Measurements from ENCODE around the gene LRPAP1.

DNA sequence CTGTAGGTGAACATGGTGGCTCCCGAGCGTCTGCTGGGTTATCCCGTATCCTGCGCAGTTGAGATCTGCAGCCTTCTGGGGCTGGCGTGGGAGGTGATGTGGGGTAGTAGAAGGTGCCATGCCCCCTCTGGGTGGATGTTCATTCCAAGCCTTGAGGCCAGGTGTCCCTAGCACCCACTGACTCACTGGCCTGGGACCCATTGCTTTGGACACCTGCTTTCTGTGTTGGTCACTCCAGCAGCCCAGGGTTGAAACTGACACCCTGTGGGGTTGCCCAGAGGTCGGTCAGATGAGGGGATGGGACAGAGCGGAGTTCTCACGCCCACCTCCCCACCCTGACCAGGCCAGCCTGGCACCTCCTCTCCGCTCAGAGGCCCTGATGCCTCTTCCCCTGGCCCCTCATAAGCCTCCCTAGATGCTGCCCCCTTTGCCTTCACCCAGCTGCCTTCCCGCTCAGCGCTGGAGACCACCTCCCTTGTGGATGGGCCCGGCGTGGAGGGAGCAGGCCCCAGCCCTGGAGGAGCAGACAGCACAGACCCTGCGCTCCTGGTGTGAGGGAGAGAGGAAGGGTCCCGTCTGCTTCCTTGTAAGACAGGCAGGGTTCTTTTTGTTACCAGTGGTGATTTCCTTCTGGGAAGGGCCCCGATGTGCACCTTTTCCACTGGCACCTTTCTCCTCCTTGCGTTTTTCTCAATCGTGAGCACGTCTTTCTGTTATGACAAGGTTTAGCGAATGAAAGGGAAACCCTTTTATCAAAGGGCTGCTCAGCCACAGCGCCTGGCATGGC, 67.1 kb downstream of the LRPAP1 start:
- TF ChIP-seq POLR2AphosphoS5 (IDR thresholded peaks at IDR 0.05): no peak
- TF ChIP-seq, protein P1, sequence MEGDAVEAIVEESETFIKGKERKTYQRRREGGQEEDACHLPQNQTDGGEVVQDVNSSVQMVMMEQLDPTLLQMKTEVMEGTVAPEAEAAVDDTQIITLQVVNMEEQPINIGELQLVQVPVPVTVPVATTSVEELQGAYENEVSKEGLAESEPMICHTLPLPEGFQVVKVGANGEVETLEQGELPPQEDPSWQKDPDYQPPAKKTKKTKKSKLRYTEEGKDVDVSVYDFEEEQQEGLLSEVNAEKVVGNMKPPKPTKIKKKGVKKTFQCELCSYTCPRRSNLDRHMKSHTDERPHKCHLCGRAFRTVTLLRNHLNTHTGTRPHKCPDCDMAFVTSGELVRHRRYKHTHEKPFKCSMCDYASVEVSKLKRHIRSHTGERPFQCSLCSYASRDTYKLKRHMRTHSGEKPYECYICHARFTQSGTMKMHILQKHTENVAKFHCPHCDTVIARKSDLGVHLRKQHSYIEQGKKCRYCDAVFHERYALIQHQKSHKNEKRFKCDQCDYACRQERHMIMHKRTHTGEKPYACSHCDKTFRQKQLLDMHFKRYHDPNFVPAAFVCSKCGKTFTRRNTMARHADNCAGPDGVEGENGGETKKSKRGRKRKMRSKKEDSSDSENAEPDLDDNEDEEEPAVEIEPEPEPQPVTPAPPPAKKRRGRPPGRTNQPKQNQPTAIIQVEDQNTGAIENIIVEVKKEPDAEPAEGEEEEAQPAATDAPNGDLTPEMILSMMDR (IDR thresholded peaks at IDR 0.05 in 8 of 11, conservative IDR thresholded peaks at IDR 0.05 in 3 of 11): no peak

All from spleen (tissue), 7 donors.